Measurements from ENCODE around the gene NCOA1. TPM values are rescaled to one million over a fixed set of nuclear protein-coding genes. Genes with fewer than 3 reads are reported as not detected.

Gene NCOA1
- total and polyA plus RNA-seq, 8 donors, result 6.2 to 27.0 (median 17.3) TPM

- H3K36me3 ChIP-seq, result no peaks in the 10 kb centered on the region
- no peak for TF ChIP-seq CTCF (IDR thresholded peaks at IDR 0.05)
- ATAC-seq (no peak), DNase-seq (no peak), FAIRE-seq (no peak)
- H3K27me3 ChIP-seq, result no peaks in the 10 kb centered on the region
- intact Hi-C loops (cut with DNase I), result no loop called here
- H3K4me3 ChIP-seq, result no peak overlapping the region
- H3K9me3 ChIP-seq, result no peaks in the 10 kb centered on the region
- 95 to 96% methylated on average over 5 of the region's 5 CpGs for WGBS, 2 donors
- no peak overlapping the region for H3K27ac ChIP-seq
- H3K4me1 ChIP-seq, result no peaks in the 10 kb centered on the region
Measured at GRCh38 chr2:24680196-24680595, 189.1 kb downstream of the NCOA1 start.

GRCh38 chr2:24682304-24682703, 191.2 kb downstream of the NCOA1 start:
- TF ChIP-seq CTCF (IDR thresholded peaks at IDR 0.05), result no peak
- ATAC-seq, result no peak
- H3K27me3 ChIP-seq, result no peaks in the 10 kb centered on the region
- no peaks in the 10 kb centered on the region for H3K4me1 ChIP-seq
- 80 to 82% methylated on average over 7 of the region's 7 CpGs for WGBS, 2 donors
- no peak overlapping the region for H3K27ac ChIP-seq
- intact Hi-C loops (cut with DNase I), result no loop called here
- DNase-seq, result no peak
- H3K4me3 ChIP-seq, result no peak overlapping the region
- no peak for FAIRE-seq
- H3K36me3 ChIP-seq, result no peaks in the 10 kb centered on the region
- H3K9me3 ChIP-seq, result no peaks in the 10 kb centered on the region

GRCh38 chr2:24683408-24683807, 192.4 kb downstream of the NCOA1 start:
- no peaks in the 10 kb centered on the region for H3K4me1 ChIP-seq
- no peak for DNase-seq
- no peak overlapping the region for H3K27ac ChIP-seq
- 88 to 96% methylated on average over 1 of the region's 1 CpG for WGBS, 2 donors
- H3K9me3 ChIP-seq, result no peaks in the 10 kb centered on the region
- H3K4me3 ChIP-seq, result no peak overlapping the region
- no peak for ATAC-seq
- no peak for TF ChIP-seq CTCF (IDR thresholded peaks at IDR 0.05)
- no peaks in the 10 kb centered on the region for H3K36me3 ChIP-seq
- intact Hi-C loops (cut with DNase I), result no loop called here
- no peak for FAIRE-seq
- H3K27me3 ChIP-seq, result no peaks in the 10 kb centered on the region

GRCh38 chr2:24690524-24690923, 199.5 kb downstream of the NCOA1 start:
- Histone ChIP-seq H3K4me1 (no peaks in the 10 kb centered on the region), H3K9me3 (no peaks in the 10 kb centered on the region), H3K27ac (no peak overlapping the region), H3K4me3 (no peak overlapping the region), H3K36me3 (no peaks in the 10 kb centered on the region), H3K27me3 (no peaks in the 10 kb centered on the region)
- DNase-seq, result no peak
- whole genome bisulfite sequencing, 2 donors, result 90 to 99% methylated on average over 4 of the region's 4 CpGs
- FAIRE-seq, result no peak
- no peak for ATAC-seq
- no peak for TF ChIP-seq CTCF (IDR thresholded peaks at IDR 0.05)
- intact Hi-C loops (cut with DNase I), result no loop called here

- intact Hi-C loops (cut with DNase I), result no loop called here
- ATAC-seq (no peak), FAIRE-seq (no peak), DNase-seq (no peak)
- Histone ChIP-seq H3K36me3 (no peaks in the 10 kb centered on the region), H3K4me3 (no peak overlapping the region), H3K9me3 (no peaks in the 10 kb centered on the region), H3K27me3 (no peaks in the 10 kb centered on the region), H3K4me1 (no peaks in the 10 kb centered on the region), H3K27ac (no peak overlapping the region)
- TF ChIP-seq CTCF (IDR thresholded peaks at IDR 0.05), result no peak
Measured at GRCh38 chr2:24691806-24692205, 200.8 kb downstream of the NCOA1 start.

All from pancreas (tissue), 10 donors.